ENCODE results near the gene CYTH1. TPM values are rescaled to one million over a fixed set of nuclear protein-coding genes. Genes with fewer than 3 reads are reported as not detected.

CYTH1 gene
- total RNA-seq, 1 experiment from 2014 or later = 9.7 TPM

DNA sequence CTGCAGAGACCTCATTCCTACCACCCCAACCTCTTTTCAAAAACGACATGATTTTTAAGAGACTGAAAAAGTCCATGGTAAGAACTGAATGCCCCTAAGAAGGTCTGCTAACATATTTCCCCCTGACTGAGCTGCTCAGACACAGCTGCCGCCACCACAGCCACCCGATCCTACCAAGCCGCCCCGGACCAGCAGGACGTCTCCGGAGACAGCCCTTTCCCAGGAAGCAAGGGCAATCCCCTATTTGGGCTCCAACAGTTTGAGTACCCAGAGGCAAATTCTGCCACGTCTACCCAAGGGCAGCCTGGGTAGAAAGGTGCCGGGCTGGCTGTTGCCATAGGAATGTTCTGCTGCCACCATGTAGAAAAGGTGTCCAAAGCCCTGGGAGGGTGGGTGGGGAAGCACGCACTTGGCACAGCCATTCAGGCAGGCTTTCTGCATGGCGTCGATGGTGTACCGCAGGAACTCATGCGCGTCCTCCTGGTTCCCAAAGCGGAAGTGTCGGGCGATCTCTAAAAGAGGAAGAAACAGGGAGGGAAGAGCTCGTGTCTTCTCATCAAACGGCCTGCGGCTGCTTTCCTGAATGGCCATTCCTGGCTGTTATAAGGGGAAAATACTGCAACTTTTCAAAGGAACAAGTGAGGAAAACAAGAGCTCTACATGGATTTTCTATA is 44.9 kb upstream of the CYTH1 start:
- peaks cover 6% of the 10 kb centered on the region; the same call in 1 of the 2 replicates for H3K79me2 ChIP-seq (ENCODE audit: insufficient read depth, low read length)
- no peak overlapping the region for H3K23ac ChIP-seq (ENCODE audit: insufficient read length, low read depth, low read length)
- no peaks in the 10 kb centered on the region for H3K27me3 Mint-ChIP-seq (ENCODE audit: low read depth)
- H3K27me3 ChIP-seq (ENCODE audit: insufficient read depth, low read length) = no peaks in the 10 kb centered on the region
- H4K5ac ChIP-seq (ENCODE audit: insufficient read length, low read depth, low read length) = no peak overlapping the region
- no peaks in the 10 kb centered on the region for H3K4me1 Mint-ChIP-seq
- no peak overlapping the region for H3T11ph ChIP-seq (ENCODE audit: low read length)
- H4K8ac ChIP-seq (replicated peaks; ENCODE audit: insufficient read length, low read depth, low read length) = no peak overlapping the region
- no peak overlapping the region for H2BK15ac ChIP-seq (ENCODE audit: low read depth, low read length)
- H3K79me1 ChIP-seq (ENCODE audit: insufficient read depth, low read depth, low read length, poor library complexity, severe bottlenecking) = peaks cover 8% of the 10 kb centered on the region
- H3K4ac ChIP-seq (ENCODE audit: low read depth, low read length) = no peak overlapping the region
- H3K9ac ChIP-seq (ENCODE audit: extremely low read depth, insufficient read length, low read length) = no peak overlapping the region
- no peak overlapping the region for H2BK5ac ChIP-seq (ENCODE audit: insufficient read length, low read length)
- H2AFZ ChIP-seq (ENCODE audit: low read length) = no peak overlapping the region
- no peak overlapping the region for H3K56ac ChIP-seq (ENCODE audit: insufficient read length, low read depth, low read length)
- H3K36me3 Mint-ChIP-seq (ENCODE audit: insufficient read depth in 1 of 3, low read depth in 3 of 3) = peaks cover 62 to 93% (median 92%) of the 10 kb centered on the region in 3 experiments
- no peak overlapping the region for H3K4me3 Mint-ChIP-seq
- no peak overlapping the region for H4K91ac ChIP-seq (ENCODE audit: insufficient read length, low read depth, low read length)
- no peaks in the 10 kb centered on the region for H3K4me1 ChIP-seq (ENCODE audit: insufficient read depth, low read length)
- H3K9me3 ChIP-seq (ENCODE audit: control insufficient read depth, low read depth, low read length) = no peaks in the 10 kb centered on the region
- no peaks in the 10 kb centered on the region for H4K20me1 ChIP-seq (ENCODE audit: control insufficient read depth, insufficient read depth, insufficient read length)
- no peak overlapping the region for H2BK20ac ChIP-seq (ENCODE audit: low read depth, low read length, poor library complexity, severe bottlenecking)
- H3K27ac Mint-ChIP-seq = peak overlapping the region in 1 of 3 experiments; percentile 81; a peak in 1 of 7 replicates
- DNase-seq = no peak
- no peak overlapping the region for H3K18ac ChIP-seq (ENCODE audit: insufficient read length, low read depth, low read length)
- H3K14ac ChIP-seq (ENCODE audit: insufficient read depth, low read length) = no peak overlapping the region
- no peaks in the 10 kb centered on the region for H3K9me3 Mint-ChIP-seq
- H2BK12ac ChIP-seq (ENCODE audit: insufficient read length, low read depth, low read length) = no peak overlapping the region
- no CpG with 5 or more reads among the region's 21 CpGs for WGBS (ENCODE audit: extremely low coverage, insufficient read length, low lambda C conversion rate)
- H3K27ac ChIP-seq (ENCODE audit: insufficient read length, low read depth, low read length) = no peak overlapping the region
- TF ChIP-seq, protein P1, sequence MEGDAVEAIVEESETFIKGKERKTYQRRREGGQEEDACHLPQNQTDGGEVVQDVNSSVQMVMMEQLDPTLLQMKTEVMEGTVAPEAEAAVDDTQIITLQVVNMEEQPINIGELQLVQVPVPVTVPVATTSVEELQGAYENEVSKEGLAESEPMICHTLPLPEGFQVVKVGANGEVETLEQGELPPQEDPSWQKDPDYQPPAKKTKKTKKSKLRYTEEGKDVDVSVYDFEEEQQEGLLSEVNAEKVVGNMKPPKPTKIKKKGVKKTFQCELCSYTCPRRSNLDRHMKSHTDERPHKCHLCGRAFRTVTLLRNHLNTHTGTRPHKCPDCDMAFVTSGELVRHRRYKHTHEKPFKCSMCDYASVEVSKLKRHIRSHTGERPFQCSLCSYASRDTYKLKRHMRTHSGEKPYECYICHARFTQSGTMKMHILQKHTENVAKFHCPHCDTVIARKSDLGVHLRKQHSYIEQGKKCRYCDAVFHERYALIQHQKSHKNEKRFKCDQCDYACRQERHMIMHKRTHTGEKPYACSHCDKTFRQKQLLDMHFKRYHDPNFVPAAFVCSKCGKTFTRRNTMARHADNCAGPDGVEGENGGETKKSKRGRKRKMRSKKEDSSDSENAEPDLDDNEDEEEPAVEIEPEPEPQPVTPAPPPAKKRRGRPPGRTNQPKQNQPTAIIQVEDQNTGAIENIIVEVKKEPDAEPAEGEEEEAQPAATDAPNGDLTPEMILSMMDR (conservative IDR thresholded peaks at IDR 0.05) = no peak
- no peak overlapping the region for H2BK120ac ChIP-seq (ENCODE audit: low read depth, low read length, poor library complexity, severe bottlenecking)
- no peak overlapping the region for H3K4me2 ChIP-seq (ENCODE audit: insufficient read depth, insufficient read length, low read length)
- H2AK5ac ChIP-seq (ENCODE audit: insufficient read length, low read length) = no peak overlapping the region
- no peaks in the 10 kb centered on the region for H3K23me2 ChIP-seq (ENCODE audit: insufficient read length, low read depth, low read length, poor library complexity, severe bottlenecking)
